H1 (cell line): ENCODE results near the gene IL17REL. TPM values are rescaled to one million over a fixed set of nuclear protein-coding genes. Genes with fewer than 3 reads are reported as not detected.

Source experiments
- CTCF ChIA-PET: fragments of 300-600 bp; sonication (Branson Sonifier 250); formaldehyde crosslinking; loops from one replicate; lab custom pipeline; 2021; ENCODE audit not compliant: partially characterized antibody; lab: Charles Lee
- POLR2A ChIA-PET: fragments of 300-600 bp; sonication (Branson Sonifier 250); formaldehyde crosslinking; loops from one replicate; lab custom pipeline; 2021; ENCODE audit warnings: inconsistent platforms; ENCODE audit not compliant: partially characterized antibody; lab: Charles Lee
- DNase-seq, 2 experiments: peaks; one replicate each; pipeline versions ENCODE4 v3.0.0 to v3.0.0-alpha.2; 2010 to 2022; ENCODE audit warnings: low spot score in 2 of 2, low read depth in 1 of 2, mixed read lengths in 1 of 2
- FAIRE-seq: peaks from 2 replicates; lab custom pipeline; 2011; peaks lifted over from hg19 to GRCh38; lab: Jason Lieb, UNC
- H2AFZ ChIP-seq: 2 replicates; pipeline ENCODE4 v1.8.1; 2012; ENCODE audit warnings: low read length, inconsistent platforms
- H2AK5ac ChIP-seq: 2 replicates; pipeline ENCODE4 v1.6.1; 2013; ENCODE audit warnings: low read depth, low read length
- H2BK120ac ChIP-seq: replicated peaks from 2 replicates; pipeline ENCODE3; 2013; ENCODE audit warnings: low read depth, low read length, inconsistent platforms
- H2BK12ac ChIP-seq: 2 replicates; pipeline ENCODE4 v1.6.1; 2013; ENCODE audit warnings: low read depth, low read length
- H2BK15ac ChIP-seq: 2 replicates; pipeline ENCODE4 v1.6.1; 2013; ENCODE audit warnings: low read length
- H2BK20ac ChIP-seq: 2 replicates; pipeline ENCODE4 v1.6.1; 2013; ENCODE audit warnings: low read length
- H2BK5ac ChIP-seq: 2 replicates; pipeline ENCODE4 v1.6.1; 2013; ENCODE audit warnings: low read depth, low read length
- H3K14ac ChIP-seq: 2 replicates; pipeline ENCODE4 v1.6.1; 2013; ENCODE audit warnings: inconsistent platforms; ENCODE audit not compliant: insufficient read length
- H3K18ac ChIP-seq: 2 replicates; pipeline ENCODE4 v1.6.1; 2013; ENCODE audit warnings: low read length; ENCODE audit errors: extremely low read depth
- H3K23ac ChIP-seq: 2 replicates; pipeline ENCODE4 v1.6.1; 2013; ENCODE audit warnings: inconsistent platforms; ENCODE audit not compliant: insufficient read length
- H3K23me2 ChIP-seq: 2 replicates; pipeline ENCODE4 v1.6.1; 2013; ENCODE audit warnings: low read depth, low read length
- H3K27ac ChIP-seq: 2 replicates; pipeline ENCODE4 v1.6.1; 2011; ENCODE audit warnings: low read depth, low read length, inconsistent platforms
- H3K27me3 ChIP-seq, 4 experiments: replicated peaks in 1 of 4; 1 replicate in 1 of 4; 2 replicates in 3 of 4; pipeline versions ENCODE4 v1.6.1 to v1.8.1; 2011 to 2013; ENCODE audit warnings: low read length in 3 of 4, mild to moderate bottlenecking in 3 of 4, inconsistent platforms in 2 of 4, mixed read lengths in 2 of 4, moderate library complexity in 1 of 4; ENCODE audit not compliant: control insufficient read depth in 3 of 4, insufficient read depth in 3 of 4; ENCODE audit errors: extremely low read depth in 1 of 4
- H3K36me3 ChIP-seq, 4 experiments: 2 replicates each; pipeline versions ENCODE4 v1.6.1 to v1.8.1; 2011 to 2013; ENCODE audit warnings: mild to moderate bottlenecking in 4 of 4, low read length in 3 of 4, moderate library complexity in 2 of 4, control low read depth in 1 of 4, inconsistent platforms in 1 of 4; ENCODE audit not compliant: insufficient read depth in 4 of 4, control insufficient read depth in 2 of 4
- H3K4ac ChIP-seq: replicated peaks from 2 replicates; pipeline ENCODE3; 2013; ENCODE audit warnings: low read length, low read depth, mixed read lengths, inconsistent platforms; ENCODE audit not compliant: insufficient read length
- H3K4me1 ChIP-seq, 4 experiments: replicated peaks in 1 of 4; 1 replicate in 1 of 4; 2 replicates in 3 of 4; pipeline versions ENCODE4 v1.6.1 to v1.8.1; 2011 to 2013; ENCODE audit warnings: low read length in 3 of 4, inconsistent platforms in 2 of 4, mixed read lengths in 1 of 4; ENCODE audit not compliant: insufficient read depth in 4 of 4, control insufficient read depth in 3 of 4
- H3K4me2 ChIP-seq, 2 experiments: 2 replicates each; pipeline versions ENCODE4 v1.6.1 to v1.8.1; 2011 to 2013; ENCODE audit warnings: low read depth in 2 of 2, low read length in 2 of 2, control low read depth in 1 of 2, inconsistent platforms in 1 of 2, mild to moderate bottlenecking in 1 of 2; ENCODE audit not compliant: insufficient read depth in 1 of 2
- H3K4me3 ChIP-seq, 4 experiments: fragments of 200-600, 300-600 bp in 1 of 4; sonication (generic), shearing (Covaris generic), sonication (Bioruptor Twin) in 1 of 4; 2 replicates each; pipeline versions ENCODE4 v1.5.1 to v1.8.1; 2011 to 2016; ENCODE audit warnings: low read length in 4 of 4, low read depth in 3 of 4, control low read depth in 2 of 4, inconsistent platforms in 2 of 4, mild to moderate bottlenecking in 2 of 4, mixed read lengths in 1 of 4, moderate library complexity in 1 of 4; ENCODE audit not compliant: insufficient read depth in 2 of 4; ENCODE audit errors: extremely low read depth in 1 of 4
- H3K56ac ChIP-seq: replicated peaks from 2 replicates; pipeline ENCODE3; 2013; ENCODE audit warnings: low read depth, mild to moderate bottlenecking, mixed read lengths, low read length, inconsistent platforms; ENCODE audit not compliant: insufficient read length
- H3K79me1 ChIP-seq: 2 replicates; pipeline ENCODE4 v1.6.1; 2013; ENCODE audit warnings: low read depth, low read length, control low read depth
- H3K79me2 ChIP-seq, 2 experiments: 2 replicates each; pipeline versions ENCODE4 v1.6.1 to v1.8.1; 2012 to 2013; ENCODE audit warnings: low read length in 2 of 2, mild to moderate bottlenecking in 2 of 2, inconsistent platforms in 1 of 2; ENCODE audit not compliant: insufficient read depth in 2 of 2, control insufficient read depth in 1 of 2
- H3K9ac ChIP-seq, 4 experiments: replicated peaks in 1 of 4; 1 replicate in 1 of 4; 2 replicates in 3 of 4; pipeline versions ENCODE4 v1.6.1 to v1.8.1; 2011 to 2013; ENCODE audit warnings: low read depth in 3 of 4, low read length in 3 of 4, control low read depth in 2 of 4, mild to moderate bottlenecking in 2 of 4, moderate library complexity in 2 of 4, inconsistent platforms in 1 of 4; ENCODE audit errors: extremely low read depth in 1 of 4
- H3K9me3 ChIP-seq, 2 experiments: 2 replicates each; pipeline versions ENCODE4 v1.6.1 to v1.8.1; 2012 to 2013; ENCODE audit warnings: mild to moderate bottlenecking in 2 of 2, moderate library complexity in 2 of 2, control low read depth in 1 of 2, inconsistent platforms in 1 of 2, low read depth in 1 of 2, low read length in 1 of 2, mixed read lengths in 1 of 2; ENCODE audit not compliant: insufficient read depth in 2 of 2
- H4K20me1 ChIP-seq, 2 experiments: replicated peaks in 1 of 2; 2 replicates each; pipeline versions ENCODE3 to v1.8.1; 2011 to 2013; ENCODE audit warnings: inconsistent platforms in 2 of 2, low read length in 2 of 2, mild to moderate bottlenecking in 1 of 2; ENCODE audit not compliant: insufficient read depth in 2 of 2, control insufficient read depth in 1 of 2
- H4K5ac ChIP-seq: 2 replicates; pipeline ENCODE4 v1.6.1; 2013; ENCODE audit warnings: low read length, low read depth, mixed read lengths, inconsistent platforms; ENCODE audit not compliant: insufficient read length
- H4K8ac ChIP-seq: 2 replicates; pipeline ENCODE4 v1.8.0; 2013; ENCODE audit warnings: mild to moderate bottlenecking, moderate library complexity, low read length, inconsistent platforms; ENCODE audit not compliant: insufficient read depth; ENCODE audit errors: extremely low read depth
- H4K91ac ChIP-seq: replicated peaks from 2 replicates; pipeline ENCODE3; 2013; ENCODE audit warnings: low read length, mixed read lengths, inconsistent platforms; ENCODE audit not compliant: insufficient read length
- EZH2 ChIP-seq: fragments of 200-600 bp; sonication (generic); IDR thresholded peaks from 2 replicates; pipeline ENCODE4 v1.7.1; 2012; ENCODE audit warnings: low read depth, mild to moderate bottlenecking, moderate library complexity, low read length, inconsistent platforms; ENCODE audit not compliant: severe bottlenecking
- NANOG ChIP-seq: IDR thresholded peaks from 2 replicates; pipeline ENCODE4 v1.6.1; 2011; ENCODE audit warnings: low read length, low read depth, mild to moderate bottlenecking, inconsistent platforms; ENCODE audit not compliant: insufficient read depth, poor library complexity, severe bottlenecking
- POLR2AphosphoS5 ChIP-seq: IDR thresholded peaks from 2 replicates; pipeline ENCODE4 v1.6.1; 2011; ENCODE audit warnings: low read depth, low read length
- RFX5 ChIP-seq: IDR thresholded peaks from 2 replicates; pipeline ENCODE4 v1.6.1; 2011; ENCODE audit warnings: low read depth, low read length, improper control_type of control experiment, borderline replicate concordance
- SIN3A ChIP-seq, 2 experiments: IDR thresholded peaks in 1 of 2; conservative IDR thresholded peaks in 1 of 2; 2 replicates each; pipeline ENCODE4 v1.6.1; 2011 to 2012; ENCODE audit warnings: low read length in 2 of 2, improper control_type of control experiment in 1 of 2, low read depth in 1 of 2, mild to moderate bottlenecking in 1 of 2
- WGBS, 2 experiments: shearing (Covaris generic) in 1 of 2; methylation state at CpG; one replicate each; pipeline versions ENCODE4 v1.1.6 to v1.1.7; 2013 to 2015; ENCODE audit warnings: low lambda C conversion rate in 2 of 2, mixed read lengths in 2 of 2, inconsistent platforms in 1 of 2, low coverage in 1 of 2, missing lambda C conversion rate in 1 of 2; ENCODE audit not compliant: insufficient replicate concordance in 2 of 2, insufficient coverage in 1 of 2, insufficient read length in 1 of 2; ENCODE audit errors: extremely low coverage in 1 of 2, missing lambda C conversion rate in 1 of 2; 5-methylcytosine and 5-hydroxymethylcytosine counted together
- long read RNA-seq, 2 experiments: library from RNA in 1 of 2; library from capped mRNA in 1 of 2; stranded (forward); transcript quantifications; one replicate each; pipeline ENCODE4 v2.0.0, GENCODE V29; 2021; ENCODE audit warnings: inconsistent platforms in 1 of 2
- polyA minus RNA-seq, 3 experiments: library from RNA; depleted of rRNA, polyadenylated mRNA; stranded (reverse); fragments of >200 nt; gene quantifications; 1 replicate in 2 of 3; 2 replicates in 1 of 3; pipeline ENCODE4 v1.2.3, GENCODE V29; 2011
- polyA plus RNA-seq, 7 experiments: library from polyadenylated mRNA; depleted of rRNA in 3 of 7; stranded (reverse) in 5 of 7; unstranded in 2 of 7; fragments of >200 nt in 5 of 7; fragments of 200-250 nt in 2 of 7; gene quantifications; 1 replicate in 5 of 7; 2 replicates in 1 of 7; 4 replicates in 1 of 7; pipeline versions ENCODE4 v1.2.1 to v1.2.3, GENCODE V29; 2011 to 2013; ENCODE audit warnings: missing spikeins in 2 of 7, mixed read lengths in 2 of 7
- total RNA-seq: library from RNA; stranded (reverse); fragmentation: NEBNext Ultra II Directional; extraction: Animal tissue kit (Norgen Biotek cat#: 25700); gene quantifications from 2 replicates; pipeline ENCODE4 v1.2.1, GENCODE V29; 2021

IL17REL gene
- total RNA-seq (0.08 and 0.20 TPM in 2 replicates), polyA plus RNA-seq (2011; rRNA removed) (0.15 and 0.17 TPM in 2 replicates), polyA minus RNA-seq (2011; rRNA and poly(A)+ RNA removed) (0.06 and 0.12 TPM in 2 replicates)
- 0.18 TPM for polyA plus RNA-seq (2011; cell fraction: cytosol; rRNA removed)
- 0.63 TPM for polyA plus RNA-seq (2011; cell fraction: nucleus; rRNA removed)
- polyA plus RNA-seq (2012, experiment 1 of 2), result 0.10 to 0.20 TPM (median 0.13 TPM) in 4 replicates
- polyA plus RNA-seq (2012, experiment 2 of 2), result not detected
- 0.04 TPM for polyA plus RNA-seq (2013, experiment 1 of 2)
- 0.02 TPM for polyA plus RNA-seq (2013, experiment 2 of 2)
- polyA minus RNA-seq (2011; cell fraction: cytosol; rRNA and poly(A)+ RNA removed), result 0.29 TPM
- 0.90 TPM for polyA minus RNA-seq (2011; cell fraction: nucleus; rRNA and poly(A)+ RNA removed)
- long read RNA-seq, experiment 1, result 0 reads
- long read RNA-seq, experiment 2, result 0 reads

DNA sequence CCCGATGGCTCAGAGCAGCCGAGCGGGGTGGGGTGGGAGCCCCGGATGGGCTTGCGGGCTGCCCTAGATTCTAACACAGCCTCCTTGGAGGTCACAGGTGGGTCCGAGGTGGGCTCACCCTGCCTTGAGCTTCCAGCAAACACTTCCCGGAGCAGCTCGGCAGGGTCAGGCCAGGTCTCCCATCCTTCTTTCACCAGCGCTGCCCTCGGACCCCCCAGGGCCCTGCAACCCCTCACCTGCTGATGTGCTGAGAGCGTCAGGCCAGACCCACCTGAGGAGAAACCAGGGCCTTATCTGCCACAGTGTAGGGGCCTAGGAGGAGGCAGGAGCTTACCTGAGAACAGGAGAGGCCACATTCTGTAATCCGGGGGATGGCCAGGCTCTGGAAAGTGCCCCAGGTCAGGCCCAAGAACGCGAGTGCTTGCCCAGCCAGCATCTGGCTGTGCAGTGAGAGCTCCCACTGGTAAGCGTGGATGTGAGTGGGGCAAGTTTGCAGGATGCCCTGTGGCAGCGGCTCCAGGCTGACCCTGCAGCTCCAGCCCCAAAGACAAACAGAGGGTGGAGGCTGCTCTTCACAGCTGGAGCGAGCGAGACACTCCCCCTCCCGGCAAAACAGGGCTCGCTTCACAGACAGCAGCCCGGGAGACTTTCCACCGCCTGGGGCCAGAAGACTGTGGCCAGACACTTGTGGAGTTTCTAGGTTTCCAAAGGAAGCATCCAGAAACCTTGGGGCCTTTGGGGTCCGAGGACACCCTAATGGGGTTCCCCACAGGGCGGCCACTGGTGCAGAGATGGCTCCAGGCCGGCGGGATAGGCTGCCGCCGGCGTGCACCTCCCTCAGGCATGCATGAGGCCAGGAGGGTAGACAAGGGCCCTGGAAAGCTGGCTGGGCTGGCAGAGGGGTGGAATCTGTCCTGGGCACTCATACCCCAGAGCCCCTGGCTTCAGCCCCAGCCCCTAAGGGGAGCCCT is at the start of gene IL17REL:
Gene IL17REL, minus strand, starts transcription at position 555 of the 971 bp plus-strand sequence. Its CDS starts 119 bp downstream, at position 436.
- Histone ChIP-seq H2BK12ac (peak within 1 kb of the TSS; percentile 85; the same call in 1 of the 2 replicates), H2BK5ac (no peak within 1 kb of the TSS), H4K5ac (no peak within 1 kb of the TSS), H3K18ac (no peak within 1 kb of the TSS), H3K23ac (no peak within 1 kb of the TSS), H3K56ac (no peak within 1 kb of the TSS), H3K23me2 (peaks cover 9% of the 10 kb centered on the region; the same call in 1 of the 2 replicates), H3K4me3 (no peak within 1 kb of the TSS), H4K91ac (no peak within 1 kb of the TSS), H3K4me2 (peak within 1 kb of the TSS; percentile 26 to 75; a peak in 3 of 4 replicates), H4K8ac (peak within 1 kb of the TSS; percentile 28; the same call in 1 of the 2 replicates), H2BK15ac (0 out of 2 replicates have a peak within 1 kb of the TSS, but pooled peaks have one; percentile 61), H4K20me1 (peaks cover 0 to 2% of the 10 kb centered on the region in 2 experiments), H3K14ac (no peak within 1 kb of the TSS), H2AFZ (no peak within 1 kb of the TSS), H3K36me3 (no peaks in the 10 kb centered on the region), H3K9ac (no peak within 1 kb of the TSS), H2AK5ac (no peak within 1 kb of the TSS), H3K27ac (no peak within 1 kb of the TSS), H3K4ac (no peak within 1 kb of the TSS), H3K4me1 (peaks cover 0 to 25% (median 16%) of the 10 kb centered on the region in 4 experiments; a peak in 6 of 7 replicates), H2BK120ac (no peak within 1 kb of the TSS), H3K79me2 (no peaks in the 10 kb centered on the region), H3K79me1 (no peaks in the 10 kb centered on the region; the same call in 1 of the 2 replicates), H3K9me3 (no peaks in the 10 kb centered on the region), H2BK20ac (0 out of 2 replicates have a peak within 1 kb of the TSS, but pooled peaks have one; percentile 48), H3K27me3 (peaks cover 21 to 60% (median 45%) of the 10 kb centered on the region in 4 experiments)
- ChIA-PET POLR2A (interaction anchor here (0.7 kb wide), 1 partner anchor 82 kb away, joined by 3 read pairs; no protein-coding TSS in a partner anchor), CTCF (interaction anchor here (0.9 to 2.3 kb wide), 5 partner anchors 19 to 137 kb away, joined by 3 to 11 read pairs (median 5); no protein-coding TSS in a partner anchor)
- WGBS, 2 experiments, result 75% methylated on average over 26 of the region's 29 CpGs; no CpG with 5 or more reads in 1 of the 2 experiments
- no peak for FAIRE-seq
- peak in 1 of 2 experiments; percentile 54 for DNase-seq
- TF ChIP-seq SIN3A (conservative IDR thresholded peaks at IDR 0.05 in 1 of 2, IDR thresholded peaks at IDR 0.05 in 1 of 2; ENCODE audit: low read depth in 1 of 2, low read length in 2 of 2) (no peak), RFX5 (no peak), NANOG (no peak), EZH2 (no peak), POLR2AphosphoS5 (no peak)
